HCT116 (cell line): ENCODE data around the gene TTC38. TPM values are rescaled to one million over a fixed set of nuclear protein-coding genes. Genes with fewer than 3 reads are reported as not detected.

Source experiments
- ATAC-seq: fragments of 200-7000 bp; cut with Tn5 transposase; 2 replicates; pipeline ENCODE4 v1.9.1; 2020; ENCODE audit warnings: mild to moderate bottlenecking, moderate library complexity
- BruUV-seq: library from RNA; stranded (reverse); fragments of 400-500 nt; replicated peaks from 2 replicates; lab custom pipeline; 2021; lab: Mats Ljungman, UMichigan
- CTCF ChIA-PET: fragments of 300-600 bp; sonication (Branson Sonifier 250); formaldehyde crosslinking; loops from one replicate; lab custom pipeline; 2021; ENCODE audit warnings: antibody characterized with exemption; lab: Charles Lee
- POLR2A ChIA-PET: fragments of 300-600, 350-600 bp; sonication (Branson Sonifier 250); formaldehyde crosslinking; loops from one replicate; lab custom pipeline; 2021; ENCODE audit warnings: antibody characterized with exemption; lab: Charles Lee
- RAD21 ChIA-PET, 2 experiments: fragments of 300-600 bp; sonication (Branson Sonifier 250); formaldehyde crosslinking; loops; one replicate each; lab custom pipeline; 2023; ENCODE audit warnings: low total read pairs in 2 of 2; ENCODE audit not compliant: uncharacterized antibody in 2 of 2, unreplicated experiment in 2 of 2, low non-redundant PET in 1 of 2; lab: Charles Lee
- DNase-seq: peaks from one replicate; pipeline ENCODE4 v3.0.0-alpha.2; 2010; ENCODE audit warnings: low read depth, low spot score
- H2AFZ ChIP-seq: fragments of 200-600 bp; shearing (Covaris generic), sonication (generic); 2 replicates; pipeline ENCODE4 v1.6.1; 2017; ENCODE audit warnings: low read depth, mixed run types, mixed read lengths, antibody characterized with exemption, low read length; ENCODE audit not compliant: poor library complexity, severe bottlenecking
- H3K27ac ChIP-seq: 2 replicates; pipeline ENCODE4 v1.5.1; 2012; ENCODE audit warnings: low read depth, low read length
- H3K27me3 ChIP-seq: fragments of 200-600 bp; sonication (generic); 2 replicates; pipeline ENCODE4 v1.6.1; 2016; ENCODE audit warnings: mixed run types, low read length, mixed read lengths; ENCODE audit not compliant: insufficient read depth
- H3K36me3 ChIP-seq, 2 experiments: fragments of 200-500 bp in 1 of 2; fragments of 200-600 bp in 1 of 2; sonication (Bioruptor generic) in 1 of 2; sonication (generic) in 1 of 2; 2 replicates each; pipeline versions ENCODE4 v1.5.1 to v1.6.1; 2014 to 2016; ENCODE audit warnings: low read length in 2 of 2, inconsistent platforms in 1 of 2, mixed read lengths in 1 of 2, mixed run types in 1 of 2; ENCODE audit not compliant: insufficient read depth in 2 of 2, control insufficient read depth in 1 of 2
- H3K4me1 ChIP-seq, 2 experiments: fragments of 200-600 bp in 1 of 2; sonication (generic) in 1 of 2; 2 replicates each; pipeline versions ENCODE4 v1.5.1 to v1.6.1; 2012 to 2017; ENCODE audit warnings: low read length in 2 of 2, inconsistent platforms in 1 of 2, mild to moderate bottlenecking in 1 of 2, mixed read lengths in 1 of 2, mixed run types in 1 of 2, moderate library complexity in 1 of 2; ENCODE audit not compliant: insufficient read depth in 2 of 2, control insufficient read depth in 1 of 2
- H3K4me2 ChIP-seq: fragments of 200-600 bp; sonication (generic); 2 replicates; pipeline ENCODE4 v1.6.1; 2017; ENCODE audit warnings: mixed run types, low read length, mixed read lengths
- H3K4me3 ChIP-seq, 2 experiments: fragments of 200-600 bp in 1 of 2; sonication (generic) in 1 of 2; replicated peaks in 1 of 2; 2 replicates each; pipeline ENCODE4 v1.5.1; 2011 to 2016; ENCODE audit warnings: low read length in 2 of 2, control low read depth in 1 of 2, low read depth in 1 of 2, mild to moderate bottlenecking in 1 of 2, mixed read lengths in 1 of 2, mixed run types in 1 of 2
- H3K79me2 ChIP-seq: fragments of 200-600 bp; sonication (generic); 2 replicates; pipeline ENCODE4 v1.6.1; 2017; ENCODE audit warnings: mild to moderate bottlenecking, mixed run types, low read length, moderate library complexity, mixed read lengths; ENCODE audit not compliant: insufficient read depth
- H3K9ac ChIP-seq: fragments of 200-600 bp; sonication (generic); 2 replicates; pipeline ENCODE4 v1.6.1; 2016; ENCODE audit warnings: low read length, mixed read lengths
- H3K9me2 ChIP-seq: fragments of 200-600 bp; sonication (generic), shearing (Covaris generic); 2 replicates; pipeline ENCODE4 v1.6.1; 2017; ENCODE audit warnings: mixed run types, mild to moderate bottlenecking, moderate library complexity; ENCODE audit not compliant: insufficient read depth
- H3K9me3 ChIP-seq, 2 experiments: fragments of 200-500 bp in 1 of 2; fragments of 200-600 bp in 1 of 2; sonication (Bioruptor generic) in 1 of 2; sonication (generic) in 1 of 2; 2 replicates each; pipeline ENCODE4 v1.6.1; 2014 to 2017; ENCODE audit warnings: low read length in 2 of 2, mixed read lengths in 2 of 2, inconsistent platforms in 1 of 2, low read depth in 1 of 2, mild to moderate bottlenecking in 1 of 2, mixed run types in 1 of 2, moderate library complexity in 1 of 2; ENCODE audit not compliant: control insufficient read depth in 1 of 2, insufficient read depth in 1 of 2
- H4K20me1 ChIP-seq: fragments of 200-600 bp; sonication (generic), shearing (Covaris generic); 2 replicates; pipeline ENCODE4 v1.6.1; 2017; ENCODE audit warnings: mixed run types, mild to moderate bottlenecking, moderate library complexity; ENCODE audit not compliant: insufficient read depth
- EZH2phosphoT487 ChIP-seq: fragments of 200-600 bp; IDR thresholded peaks from 2 replicates; pipeline ENCODE4 v1.6.1; 2018; ENCODE audit warnings: antibody characterized with exemption, borderline replicate concordance
- FOSL1 ChIP-seq: IDR thresholded peaks from 2 replicates; pipeline ENCODE4 v1.6.1; 2012; ENCODE audit warnings: low read depth
- POLR2A ChIP-seq: IDR thresholded peaks from 2 replicates; pipeline ENCODE4 v1.7.0; 2011; ENCODE audit warnings: borderline replicate concordance; ENCODE audit not compliant: insufficient read depth, insufficient read length; ENCODE audit errors: extremely low read depth
- SP1 ChIP-seq: IDR thresholded peaks from 2 replicates; pipeline ENCODE4 v1.6.1; 2012; ENCODE audit warnings: low read depth
- SRF ChIP-seq: IDR thresholded peaks from 2 replicates; pipeline ENCODE4 v1.6.1; 2012; ENCODE audit warnings: low read depth
- intact Hi-C: fragments of 100-400 bp; cut with micrococcal nuclease; formaldehyde crosslinking; loops from 2 replicates; pipeline ENCODE4 v1.10.0; 2022
- total RNA-seq: library from RNA; stranded (reverse); gene quantifications from one replicate; pipeline ENCODE4 v1.2.1, GENCODE V29; 2021; ENCODE audit not compliant: unreplicated experiment
- TF ChIP-seq, protein P1 (sequence below), 3 experiments: fragments of 200-600 bp in 1 of 3; sonication (generic) in 1 of 3; IDR thresholded peaks in 2 of 3; conservative IDR thresholded peaks in 1 of 3; 2 replicates each; pipeline ENCODE4 v1.5.1; 2012 to 2017; ENCODE audit warnings: low read depth in 2 of 3, low read length in 2 of 3, antibody characterized with exemption in 1 of 3, borderline replicate concordance in 1 of 3, control low read depth in 1 of 3, mild to moderate bottlenecking in 1 of 3, mixed read lengths in 1 of 3, mixed run types in 1 of 3, moderate library complexity in 1 of 3; ENCODE audit not compliant: insufficient read depth in 1 of 3
- TF ChIP-seq, protein P2 (sequence below): IDR thresholded peaks from 2 replicates; pipeline ENCODE4 v1.6.1; 2012

TTC38 gene
- total RNA-seq, 1 experiment from 2014 or later: 22.9 TPM

DNA sequence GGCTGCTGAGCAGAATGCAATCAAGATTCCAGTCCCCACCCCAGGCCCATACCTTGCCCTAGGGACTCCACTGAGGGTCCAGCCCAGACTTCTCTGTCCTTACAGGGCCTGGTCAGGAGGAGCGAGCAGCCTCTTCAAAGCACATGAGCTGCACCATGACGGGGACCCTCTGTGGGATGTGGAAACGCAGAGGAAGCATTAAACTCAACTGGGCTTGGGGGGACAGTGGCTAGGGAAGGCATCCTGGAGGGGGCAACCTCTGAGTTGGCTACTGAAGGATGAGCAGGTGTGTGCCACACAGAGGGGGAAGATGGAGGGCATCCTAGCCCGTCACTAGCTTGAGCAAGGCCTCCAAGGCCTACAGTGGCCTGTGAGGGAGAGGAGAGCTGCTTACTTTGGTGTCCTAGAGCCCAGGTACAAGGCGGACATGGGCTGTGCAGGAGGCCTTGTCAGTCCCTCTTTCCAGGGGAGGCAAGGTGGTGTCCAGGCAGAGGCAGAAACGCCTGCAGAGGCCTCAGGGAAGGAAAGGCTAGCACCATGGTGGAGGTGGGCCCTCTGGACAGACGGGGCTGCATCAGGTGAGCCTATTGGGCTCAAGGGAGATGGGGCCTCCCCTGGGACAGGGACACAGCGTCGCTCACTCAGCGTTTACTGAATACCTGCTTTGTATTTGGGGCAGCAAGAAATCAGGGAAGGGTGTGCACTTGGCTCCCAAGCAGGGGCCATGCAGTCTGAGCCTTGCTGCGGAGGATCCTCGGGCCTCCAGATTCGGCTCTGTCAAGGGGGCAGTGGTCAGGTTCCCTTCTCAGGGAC lies 14.3 kb downstream of the TTC38 start:
- no TSS peak for BruUV-seq

More for the DNA sequence above, 14.3 kb downstream of the TTC38 start:
- no peaks in the 10 kb centered on the region for H4K20me1 ChIP-seq
- H3K9ac ChIP-seq: no peak overlapping the region
- no peak overlapping the region for H3K27ac ChIP-seq
- H3K9me3 ChIP-seq: no peaks in the 10 kb centered on the region
- H3K4me1 ChIP-seq: no peaks in the 10 kb centered on the region
- peaks cover 33 to 35% of the 10 kb centered on the region in 2 experiments; a peak in 3 of 4 replicates for H3K36me3 ChIP-seq
- H3K9me2 ChIP-seq: no peaks in the 10 kb centered on the region
- POLR2A ChIA-PET: no interaction called here
- no peak overlapping the region for H2AFZ ChIP-seq
- RAD21 ChIA-PET: no interaction called here
- no peaks in the 10 kb centered on the region for H3K79me2 ChIP-seq
- ATAC-seq: no peak
- CTCF ChIA-PET: no interaction called here
- intact Hi-C loops: no loop called here
- no peak overlapping the region for H3K4me3 ChIP-seq
- DNase-seq: no peak
- H3K4me2 ChIP-seq: no peak overlapping the region
- TF ChIP-seq EZH2phosphoT487 (no peak), SRF (no peak), SP1 (no peak), FOSL1 (no peak), POLR2A (no peak)
- TF ChIP-seq, protein P1, sequence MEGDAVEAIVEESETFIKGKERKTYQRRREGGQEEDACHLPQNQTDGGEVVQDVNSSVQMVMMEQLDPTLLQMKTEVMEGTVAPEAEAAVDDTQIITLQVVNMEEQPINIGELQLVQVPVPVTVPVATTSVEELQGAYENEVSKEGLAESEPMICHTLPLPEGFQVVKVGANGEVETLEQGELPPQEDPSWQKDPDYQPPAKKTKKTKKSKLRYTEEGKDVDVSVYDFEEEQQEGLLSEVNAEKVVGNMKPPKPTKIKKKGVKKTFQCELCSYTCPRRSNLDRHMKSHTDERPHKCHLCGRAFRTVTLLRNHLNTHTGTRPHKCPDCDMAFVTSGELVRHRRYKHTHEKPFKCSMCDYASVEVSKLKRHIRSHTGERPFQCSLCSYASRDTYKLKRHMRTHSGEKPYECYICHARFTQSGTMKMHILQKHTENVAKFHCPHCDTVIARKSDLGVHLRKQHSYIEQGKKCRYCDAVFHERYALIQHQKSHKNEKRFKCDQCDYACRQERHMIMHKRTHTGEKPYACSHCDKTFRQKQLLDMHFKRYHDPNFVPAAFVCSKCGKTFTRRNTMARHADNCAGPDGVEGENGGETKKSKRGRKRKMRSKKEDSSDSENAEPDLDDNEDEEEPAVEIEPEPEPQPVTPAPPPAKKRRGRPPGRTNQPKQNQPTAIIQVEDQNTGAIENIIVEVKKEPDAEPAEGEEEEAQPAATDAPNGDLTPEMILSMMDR (IDR thresholded peaks at IDR 0.05 in 2 of 3, conservative IDR thresholded peaks at IDR 0.05 in 1 of 3; ENCODE audit: borderline replicate concordance in 1 of 3, insufficient read depth in 1 of 3, low read depth in 2 of 3, low read length in 2 of 3): no peak
- TF ChIP-seq, protein P2, sequence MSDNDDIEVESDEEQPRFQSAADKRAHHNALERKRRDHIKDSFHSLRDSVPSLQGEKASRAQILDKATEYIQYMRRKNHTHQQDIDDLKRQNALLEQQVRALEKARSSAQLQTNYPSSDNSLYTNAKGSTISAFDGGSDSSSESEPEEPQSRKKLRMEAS: no peak
- H3K27me3 ChIP-seq: no peaks in the 10 kb centered on the region
